GM18499 (cell line): ENCODE results near the gene ANKFN1.

ENCODE experiments used
- ATAC-seq: cut with Tn5 transposase; IDR thresholded peaks from one replicate; pipeline ENCODE4 v1.9.1; 2021; ENCODE audit warnings: moderate number of reproducible peaks; ENCODE audit not compliant: insufficient read depth, unreplicated experiment

The ANKFN1 gene

DNA sequence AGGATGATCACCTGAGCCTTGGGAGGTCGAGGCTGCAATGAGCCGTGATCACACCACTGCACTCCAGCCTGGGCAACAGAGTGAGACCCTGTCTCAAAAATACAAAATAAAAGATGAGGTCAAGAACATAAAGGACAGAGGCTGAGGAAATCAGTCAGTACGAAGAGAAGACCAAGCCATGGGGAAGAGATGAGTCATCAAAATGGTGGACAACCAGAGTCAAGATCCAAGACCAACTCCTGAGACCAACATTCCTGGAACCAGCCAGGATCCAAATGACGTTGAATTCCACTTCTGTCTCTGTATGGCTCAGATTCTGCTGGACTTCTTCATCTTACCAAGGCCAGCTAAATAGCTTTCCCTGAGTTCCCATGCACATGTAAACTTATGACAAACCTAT is 395.4 kb downstream of the ANKFN1 start:
- ATAC-seq = no peak

DNA sequence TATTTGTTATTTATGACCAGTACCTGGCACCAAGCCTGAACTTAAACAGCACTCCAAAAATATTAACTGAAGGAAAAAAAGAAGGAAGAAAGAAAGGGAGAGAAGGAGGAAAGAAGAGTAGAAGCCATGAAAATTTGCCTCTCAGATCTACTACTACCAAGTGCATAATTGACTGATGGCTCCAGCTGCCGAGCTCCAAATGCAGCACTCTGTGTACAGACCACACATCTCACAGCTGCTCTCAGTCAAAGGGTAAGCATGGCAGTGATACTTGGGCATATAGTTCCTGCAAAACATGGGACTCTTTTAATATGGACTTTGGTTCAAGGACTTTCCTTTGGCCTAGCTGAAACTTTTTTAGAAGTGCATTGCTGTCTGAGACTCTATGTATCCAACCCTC is 396.2 kb downstream of the ANKFN1 start:
- no peak for ATAC-seq

- ATAC-seq = no peak
These were observed 404.4 kb downstream of the ANKFN1 start for GRCh38 chr17:56557682-56558081.

DNA sequence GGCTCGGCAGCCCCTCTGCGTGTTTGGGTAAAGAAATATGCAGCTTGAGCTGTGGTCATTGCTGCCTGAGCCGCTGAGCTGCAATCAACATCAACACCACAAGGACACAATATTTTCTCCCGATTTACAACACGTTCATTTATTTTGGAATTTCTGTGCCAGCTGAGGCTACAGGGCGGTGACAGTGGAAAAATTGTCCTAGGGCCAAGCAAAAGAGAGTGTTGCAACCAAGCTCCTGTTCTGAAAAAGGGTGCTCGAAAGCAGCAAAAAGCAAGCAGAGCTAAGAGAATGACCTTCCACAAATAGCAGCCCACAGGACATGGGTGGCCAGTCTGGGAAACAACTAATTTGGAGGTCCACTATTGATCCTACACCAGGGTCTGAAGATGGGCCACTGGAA is 404.8 kb downstream of the ANKFN1 start:
- ATAC-seq = no peak
